Neural progenitor cell (in vitro differentiated cells): ENCODE measurements around the gene HEXD.

Experiments used
- EZH2phosphoT487 ChIP-seq: fragments of 200-600 bp; sonication (generic); IDR thresholded peaks from 2 replicates; pipeline ENCODE4 v1.6.1; 2017; ENCODE audit warnings: antibody characterized with exemption
- TF ChIP-seq, protein P1 (sequence below): fragments of 200-600 bp; sonication (generic); IDR thresholded peaks from 2 replicates; pipeline ENCODE4 v1.5.1; 2017; ENCODE audit warnings: antibody characterized with exemption, mild to moderate bottlenecking

GRCh38 chr17:82439194-82439828 is 21.2 kb downstream of the HEXD start:
- TF ChIP-seq, protein P1, sequence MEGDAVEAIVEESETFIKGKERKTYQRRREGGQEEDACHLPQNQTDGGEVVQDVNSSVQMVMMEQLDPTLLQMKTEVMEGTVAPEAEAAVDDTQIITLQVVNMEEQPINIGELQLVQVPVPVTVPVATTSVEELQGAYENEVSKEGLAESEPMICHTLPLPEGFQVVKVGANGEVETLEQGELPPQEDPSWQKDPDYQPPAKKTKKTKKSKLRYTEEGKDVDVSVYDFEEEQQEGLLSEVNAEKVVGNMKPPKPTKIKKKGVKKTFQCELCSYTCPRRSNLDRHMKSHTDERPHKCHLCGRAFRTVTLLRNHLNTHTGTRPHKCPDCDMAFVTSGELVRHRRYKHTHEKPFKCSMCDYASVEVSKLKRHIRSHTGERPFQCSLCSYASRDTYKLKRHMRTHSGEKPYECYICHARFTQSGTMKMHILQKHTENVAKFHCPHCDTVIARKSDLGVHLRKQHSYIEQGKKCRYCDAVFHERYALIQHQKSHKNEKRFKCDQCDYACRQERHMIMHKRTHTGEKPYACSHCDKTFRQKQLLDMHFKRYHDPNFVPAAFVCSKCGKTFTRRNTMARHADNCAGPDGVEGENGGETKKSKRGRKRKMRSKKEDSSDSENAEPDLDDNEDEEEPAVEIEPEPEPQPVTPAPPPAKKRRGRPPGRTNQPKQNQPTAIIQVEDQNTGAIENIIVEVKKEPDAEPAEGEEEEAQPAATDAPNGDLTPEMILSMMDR: no peak
- no peak for TF ChIP-seq EZH2phosphoT487
